GM15510 (cell line): ENCODE results near the gene C11orf24.
A peak's percentile ranks its signal among the peaks of the same experiment; 100 is the strongest.

ENCODE experiments used
- POLR2A ChIP-seq: IDR thresholded peaks from 3 replicates; pipeline ENCODE4 v1.6.1; 2011; ENCODE audit warnings: borderline replicate concordance; ENCODE audit not compliant: insufficient read length; ENCODE audit errors: extremely low read depth

C11orf24 gene

DNA sequence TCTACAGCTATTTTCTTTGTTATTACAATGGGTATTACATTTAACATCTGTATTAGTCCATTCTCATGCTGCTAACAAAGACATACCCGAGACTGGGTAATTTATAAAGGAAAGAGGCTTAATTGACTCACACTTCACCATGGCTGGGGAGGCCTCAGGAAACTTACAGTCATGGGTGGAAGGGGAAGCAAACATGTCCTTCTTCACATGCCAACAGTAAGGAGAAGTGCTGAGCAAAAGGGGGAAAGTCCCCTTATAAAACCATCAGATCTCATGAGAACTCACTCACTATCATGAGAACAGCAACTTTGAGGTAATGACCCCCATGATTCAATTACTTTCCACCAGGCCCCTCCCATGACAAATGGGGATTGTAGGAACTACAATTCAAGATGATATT is 42.2 kb downstream of the C11orf24 start:
- no peak for TF ChIP-seq POLR2A

DNA sequence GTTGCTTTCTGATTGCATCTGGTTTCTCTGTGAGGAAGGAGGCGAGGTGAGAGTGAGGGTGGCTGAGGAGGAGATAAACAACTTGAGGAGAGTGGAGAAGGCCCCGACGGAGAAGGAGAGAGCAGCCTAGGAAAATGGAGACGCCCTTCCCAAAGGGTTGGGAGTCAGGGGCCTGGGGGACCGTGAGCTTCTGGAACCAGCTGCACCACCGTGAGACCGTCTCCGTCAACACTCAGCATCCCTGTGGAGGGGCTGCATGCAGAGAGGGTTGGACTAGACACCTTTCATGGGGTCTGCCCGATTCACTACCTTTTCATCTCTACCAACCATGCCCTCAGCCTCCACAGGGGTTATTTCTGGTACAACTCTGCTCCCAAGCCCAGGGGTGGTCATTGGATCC is 45.4 kb downstream of the C11orf24 start:
- TF ChIP-seq POLR2A, result no peak

DNA sequence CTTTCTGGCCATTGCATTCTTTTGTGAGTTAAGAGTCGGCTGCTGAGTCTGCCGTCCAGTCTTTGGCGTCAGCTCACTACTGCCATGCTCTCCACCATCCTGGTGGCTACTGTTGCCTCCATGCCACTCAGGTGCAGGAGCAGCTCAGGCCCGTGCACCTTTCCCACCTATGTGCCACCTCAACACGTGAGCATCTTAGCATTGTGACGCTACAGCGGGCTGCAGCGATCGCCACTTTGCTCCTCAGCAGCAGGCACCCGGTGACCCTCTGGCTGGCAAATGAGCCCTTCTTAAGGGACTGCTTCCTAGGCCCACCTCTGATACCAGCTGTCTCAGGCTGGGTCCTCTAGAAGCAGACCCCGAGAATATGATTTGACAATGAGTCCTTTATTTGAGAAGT is 47.2 kb downstream of the C11orf24 start:
- TF ChIP-seq POLR2A, result no peak

DNA sequence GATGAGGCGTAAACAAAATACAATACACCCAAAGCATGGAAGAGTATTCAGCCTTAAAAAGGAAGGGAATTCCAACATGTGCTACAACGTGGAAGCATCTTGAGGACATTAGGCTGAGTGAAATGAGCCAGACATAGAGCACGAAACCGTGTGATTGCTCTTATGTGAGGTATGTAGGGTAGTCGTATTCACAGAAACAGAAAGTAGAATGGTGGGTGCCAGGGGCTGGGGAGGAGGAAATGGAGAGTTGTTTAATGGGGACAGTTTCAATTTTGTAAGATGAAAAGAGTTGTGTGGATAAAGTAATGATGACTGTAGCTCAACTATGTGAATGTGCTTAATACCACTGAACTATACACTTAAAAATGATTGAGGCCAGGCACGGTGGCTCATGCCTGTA is 48.5 kb downstream of the C11orf24 start:
- no peak for TF ChIP-seq POLR2A

DNA sequence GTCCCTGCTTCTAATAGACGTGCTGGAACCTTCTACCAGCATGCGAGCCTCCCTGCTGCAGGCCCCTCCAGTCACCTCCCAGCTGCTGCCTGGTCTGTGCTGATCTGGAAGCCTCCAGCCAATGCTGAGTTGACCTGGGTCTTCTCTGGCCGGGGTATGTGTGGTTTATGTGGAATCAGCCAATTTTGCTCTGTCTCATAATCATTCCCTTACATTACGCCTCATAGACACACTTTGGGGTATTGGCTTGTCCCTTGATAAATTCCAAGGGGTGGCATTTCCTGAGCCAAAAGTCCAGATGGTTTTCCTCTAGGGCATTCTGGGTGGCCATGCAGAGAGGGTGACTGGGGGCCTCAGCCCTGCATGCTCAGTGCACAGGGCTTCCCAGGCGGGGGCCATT is 50.4 kb downstream of the C11orf24 start:
- no peak for TF ChIP-seq POLR2A

DNA sequence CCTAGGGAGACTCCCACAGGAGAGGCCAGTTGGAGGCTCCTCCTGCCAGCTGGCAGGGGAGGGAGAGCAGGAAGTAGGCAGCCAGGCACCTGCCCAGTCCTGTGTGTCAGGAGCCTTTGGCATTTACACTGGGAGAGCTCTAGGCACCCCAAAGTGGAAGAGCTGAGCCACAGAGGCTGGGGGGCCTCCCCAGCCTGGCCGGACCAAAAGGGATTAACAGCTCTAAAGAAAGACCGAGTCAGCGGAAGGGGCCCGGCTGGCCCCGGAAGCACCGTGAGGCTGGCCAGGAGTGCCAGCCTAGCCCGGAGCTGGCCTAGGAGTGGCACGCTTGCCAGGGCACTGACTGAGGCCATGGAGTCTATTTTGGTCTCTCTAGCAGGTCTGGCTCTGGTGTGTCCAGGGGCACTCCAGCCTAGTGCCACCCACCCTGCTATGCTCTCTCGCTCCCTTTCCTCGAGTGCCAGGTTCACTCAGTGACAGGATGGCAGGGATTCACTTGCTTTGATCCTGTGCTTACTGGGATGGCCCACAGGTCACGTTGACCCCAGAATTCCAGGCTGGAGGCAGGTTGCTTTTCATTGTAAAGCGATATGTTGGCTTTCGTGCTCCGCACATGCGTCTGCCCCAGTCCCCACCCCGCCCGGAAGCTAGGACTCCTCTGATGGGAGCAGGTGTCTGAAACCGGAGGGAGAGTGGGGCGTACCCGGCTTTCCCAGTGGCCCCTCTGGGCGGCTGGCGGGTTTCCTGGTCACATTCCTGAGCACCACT is 55.4 kb downstream of the C11orf24 start:
- TF ChIP-seq POLR2A, result no peak

DNA sequence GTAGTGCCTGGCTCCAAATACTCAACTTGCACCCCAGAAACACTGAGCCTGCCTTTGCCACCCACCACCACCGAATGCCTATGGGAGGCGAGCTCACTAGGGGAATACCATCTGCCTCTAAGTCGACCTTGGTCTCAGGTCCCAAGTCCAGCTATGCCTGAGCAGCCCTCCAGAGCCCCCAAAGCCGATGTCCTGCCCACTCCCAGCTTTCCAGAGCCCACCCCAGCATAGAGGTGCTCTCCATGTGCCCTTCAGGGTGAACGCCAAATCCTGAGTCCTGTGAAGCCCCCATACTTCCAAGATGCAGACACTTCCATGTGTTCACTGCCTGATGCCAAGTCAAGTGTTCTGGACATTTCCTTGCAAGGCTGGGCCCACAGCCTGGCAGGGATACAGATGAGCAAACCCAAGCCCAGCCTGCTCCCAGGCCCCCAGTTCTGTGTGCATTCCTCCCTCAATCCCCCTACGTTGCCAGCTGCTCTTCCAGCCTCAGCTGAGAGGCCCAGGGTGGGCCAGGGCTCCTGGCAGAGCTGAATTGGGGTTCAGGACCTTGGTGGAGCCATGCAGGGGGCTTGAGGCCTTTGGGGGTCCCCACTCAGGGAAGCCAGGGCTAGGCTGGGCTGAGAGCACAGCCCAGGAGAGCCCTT is 56.1 kb downstream of the C11orf24 start:
- no peak for TF ChIP-seq POLR2A

DNA sequence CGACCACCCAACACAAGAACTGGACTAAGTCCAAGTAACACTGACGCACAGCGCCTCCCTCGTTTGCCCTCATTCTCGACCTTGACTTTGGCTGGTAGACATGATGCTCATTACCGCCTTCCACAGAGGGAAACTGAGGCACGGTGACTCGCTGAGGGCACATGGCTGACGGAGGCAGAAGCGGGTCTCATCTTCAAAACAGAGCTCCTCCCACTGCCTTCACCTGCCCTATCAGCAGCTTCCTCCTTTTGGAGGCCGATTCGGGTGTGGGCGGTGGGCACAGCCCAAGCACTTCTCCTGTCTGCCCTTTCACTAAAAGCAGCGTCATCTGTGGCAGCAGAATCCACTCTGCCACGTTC is 56.7 kb downstream of the C11orf24 start:
- TF ChIP-seq POLR2A, result no peak

DNA sequence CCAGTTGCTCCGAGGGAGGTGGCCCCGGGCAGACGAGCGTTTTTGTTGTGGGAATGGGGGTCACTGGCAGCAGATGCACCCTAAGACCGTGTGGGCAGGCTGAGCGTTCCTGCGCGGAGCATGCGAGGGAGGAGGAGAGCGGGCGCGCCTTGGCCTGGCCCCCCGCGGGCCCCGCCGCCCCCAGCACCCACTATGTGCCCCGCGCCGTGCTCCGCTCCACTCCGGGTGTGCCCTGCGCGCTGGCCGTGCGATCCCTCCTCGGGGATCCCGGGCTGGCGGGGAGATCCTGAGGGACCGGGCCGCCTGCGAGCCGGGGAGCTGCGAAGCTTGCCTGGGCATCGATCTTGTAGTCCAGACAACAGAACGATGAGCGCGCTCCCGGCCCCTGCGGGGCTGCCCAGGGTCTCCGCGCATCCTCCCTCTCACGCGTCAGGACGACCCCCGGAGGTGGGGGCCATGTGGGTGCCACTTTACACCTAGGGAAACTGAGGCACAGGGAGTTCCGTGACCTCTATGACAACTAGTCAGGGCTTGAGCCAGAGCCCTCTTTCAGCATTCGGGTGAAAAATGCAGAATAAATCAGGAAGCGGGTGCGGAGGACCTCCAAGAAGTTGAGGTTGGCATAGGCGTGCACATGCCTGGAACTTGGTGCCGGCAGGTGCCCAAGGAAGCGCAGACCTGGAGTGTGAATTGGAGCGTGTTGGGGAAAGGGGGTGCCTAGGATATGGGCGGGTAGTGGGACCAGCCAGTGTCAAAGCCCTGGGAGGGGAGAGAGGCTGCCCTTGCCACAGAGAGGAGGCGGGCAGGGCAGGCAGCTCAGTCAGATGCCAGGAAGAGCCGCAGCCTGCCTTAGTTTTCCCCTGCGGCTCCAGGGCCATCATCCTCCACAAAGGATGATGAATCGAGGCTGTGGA is 57.3 kb downstream of the C11orf24 start:
- no peak for TF ChIP-seq POLR2A

DNA sequence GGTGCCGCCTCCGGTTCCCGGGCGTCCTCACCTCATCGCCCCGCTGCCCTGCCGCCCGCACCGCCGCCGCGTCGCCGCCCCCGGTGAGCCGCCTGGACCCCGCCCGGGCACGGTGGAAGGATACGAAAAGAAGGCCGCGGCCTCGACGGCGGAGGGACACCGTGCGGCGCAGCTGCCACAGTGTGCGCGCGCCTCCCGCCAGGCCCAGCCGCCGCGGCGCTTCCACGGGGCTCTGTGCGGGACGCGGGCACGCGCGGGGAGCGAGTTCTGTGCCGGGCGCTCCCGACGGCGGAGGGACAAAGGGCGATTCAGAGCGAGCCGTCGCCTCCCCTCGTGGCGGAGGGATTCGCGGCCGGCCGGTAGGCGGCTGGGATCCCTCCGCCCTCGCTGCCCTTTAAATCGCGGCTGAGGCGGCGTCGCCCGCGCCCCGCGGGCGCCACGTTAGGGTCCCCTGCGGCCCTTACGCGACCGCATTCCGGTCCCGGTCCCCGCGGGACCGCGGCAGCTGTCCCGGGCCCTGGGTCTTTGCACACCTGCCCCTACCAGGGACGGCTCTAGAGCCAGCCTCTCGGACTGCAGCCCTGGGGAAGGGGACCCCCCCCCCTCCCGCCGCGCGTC is 58.1 kb downstream of the C11orf24 start:
- peak; percentile 98 for TF ChIP-seq POLR2A

DNA sequence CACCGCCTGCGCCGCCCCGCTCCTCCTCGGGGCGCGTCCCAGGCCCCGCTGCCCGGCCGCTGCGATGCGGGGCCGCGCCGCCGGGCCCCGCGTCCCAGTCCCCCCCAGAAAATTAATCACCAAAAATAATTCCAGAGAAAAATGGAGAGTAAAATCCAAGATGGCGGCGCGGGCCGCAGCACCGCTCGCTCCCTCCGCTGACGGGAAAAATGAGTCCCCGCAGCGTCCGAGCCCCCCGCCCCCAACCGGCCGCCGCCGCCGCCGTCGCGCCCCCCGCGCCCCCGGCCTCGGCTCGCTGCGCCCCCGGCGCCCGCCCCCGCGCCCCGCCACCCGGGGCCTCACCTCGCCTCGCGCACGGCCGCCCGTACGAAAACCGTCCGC is 58.6 kb downstream of the C11orf24 start, which contains the start of gene KMT5B:
KMT5B (minus strand) TSS at position 162 of the 381 bp plus-strand sequence. CDS start 23,220 bp downstream, outside the sequence.
- no peak for TF ChIP-seq POLR2A

DNA sequence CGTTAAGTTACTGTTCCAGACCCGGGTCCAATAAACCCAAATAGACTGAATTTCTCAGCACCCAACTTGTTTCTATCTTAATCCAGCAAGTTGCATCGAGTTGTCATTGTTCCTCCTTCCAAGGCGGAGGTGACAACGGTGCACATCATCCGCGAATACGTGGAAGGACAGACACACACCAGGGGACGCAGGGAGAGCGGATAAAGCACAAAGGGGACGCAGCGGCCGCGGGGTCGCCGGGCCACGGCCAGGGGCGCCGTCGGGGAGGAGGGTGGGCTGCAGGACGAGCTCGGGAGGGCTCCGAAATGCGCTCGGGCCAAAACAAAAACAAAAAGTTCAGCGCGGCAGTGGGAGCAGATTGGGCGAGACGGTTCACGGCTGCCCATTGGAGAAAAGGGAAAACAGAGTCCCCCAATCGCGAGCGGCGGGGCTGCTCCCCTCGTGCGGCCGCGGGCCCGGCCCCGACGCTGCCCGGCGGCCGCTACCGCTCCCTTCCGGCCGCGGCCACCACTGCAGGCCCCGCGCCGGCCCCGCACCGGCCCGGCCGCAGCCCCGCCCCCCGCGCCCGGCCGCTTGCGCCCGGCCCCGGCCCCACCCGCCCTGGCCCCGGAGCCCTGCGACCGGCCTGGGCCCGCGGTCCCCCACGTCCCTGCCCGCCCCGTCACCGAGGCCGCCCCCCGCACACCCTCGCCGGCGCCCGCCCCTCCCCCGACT is 59.2 kb downstream of the C11orf24 start:
- TF ChIP-seq POLR2A, result no peak

DNA sequence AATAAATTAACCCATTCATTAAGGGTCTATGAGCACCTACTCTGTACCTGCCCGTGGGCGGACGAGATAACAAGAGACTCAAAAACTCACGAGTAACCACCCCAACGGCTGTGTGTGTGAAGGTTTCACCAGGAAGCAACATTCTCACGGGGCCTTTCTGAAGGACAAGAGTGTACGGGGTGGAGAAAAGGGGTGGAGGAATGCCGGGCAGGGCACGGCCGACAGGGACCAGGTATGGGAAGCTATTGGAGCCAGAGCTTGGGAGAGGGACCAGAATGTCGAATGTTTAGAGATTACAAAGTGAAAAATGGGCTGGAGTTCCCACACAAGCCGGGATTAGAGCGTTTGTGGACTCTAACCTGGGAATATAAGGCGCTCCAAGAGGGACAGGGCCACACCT is 60.2 kb downstream of the C11orf24 start:
- TF ChIP-seq POLR2A, result no peak
